NCI-H187 treated with DMSO at 0.1 percent for 48 hours (cell line): Measurements from ENCODE around the gene SLC51B.
"Not testable (repeated sequence)": the region's sequence is repeated elsewhere in the genome, so short reads cannot be mapped to it uniquely, and the experiment has no call there.

Experiments used
- DNase-seq: peaks from one replicate; lab custom pipeline; 2025; lab: John Stamatoyannopoulos, UW

Gene SLC51B

DNA sequence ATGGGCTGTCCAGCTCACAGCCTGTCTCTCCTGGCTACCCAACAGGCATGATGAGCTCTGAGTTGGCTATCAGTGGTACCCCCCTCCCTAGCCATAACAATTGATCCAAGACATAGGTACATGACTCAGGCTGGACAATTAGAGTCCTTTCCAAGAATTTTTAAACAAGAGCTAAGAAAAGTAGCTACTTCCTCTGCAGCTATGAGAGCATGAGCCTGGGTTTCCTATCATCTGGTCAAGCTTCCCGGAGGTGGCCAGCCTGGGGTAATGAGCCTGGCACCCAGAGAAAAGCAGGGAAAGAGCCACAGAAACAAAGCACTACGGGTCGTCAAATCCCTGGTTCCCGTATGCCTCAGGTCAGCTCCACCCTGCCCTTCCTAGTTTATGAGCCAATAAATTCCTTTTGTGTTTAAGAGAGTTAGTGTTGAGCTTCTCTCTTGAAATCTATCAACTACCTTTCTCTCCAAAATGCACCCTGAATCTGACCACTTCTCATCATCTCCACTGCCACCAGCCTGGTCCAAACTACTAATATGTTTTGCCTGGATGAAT is 2.3 kb upstream of the SLC51B start:
- no peak for DNase-seq

GRCh38 chr15:65044218-65044617 is 969 bp upstream of the SLC51B start:
- DNase-seq, result not testable (repeated sequence)

DNA sequence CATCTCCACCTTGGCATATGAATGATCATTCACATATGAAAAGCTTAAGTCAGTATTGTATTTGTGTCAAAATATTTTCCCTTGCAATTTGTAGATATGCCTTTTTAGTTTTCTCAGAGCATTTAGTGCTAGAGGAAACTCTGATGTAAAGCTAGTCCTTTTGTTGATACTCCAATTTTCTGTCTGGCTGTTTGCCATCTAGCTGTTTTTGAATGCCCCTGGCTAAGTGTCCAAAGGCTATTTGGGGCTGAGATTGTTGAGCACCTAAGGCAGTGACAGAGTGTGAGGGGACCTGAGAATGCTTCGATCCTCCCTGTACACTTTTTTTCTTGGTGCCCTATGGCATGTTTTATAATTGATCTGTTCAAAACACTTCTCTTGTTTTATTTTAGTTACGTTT is 3.1 kb downstream of the SLC51B start:
- DNase-seq, result no peak

- peak; percentile 44 for DNase-seq
Observed at GRCh38 chr15:65049418-65049840, 4.2 kb downstream of the SLC51B start.

- no peak for DNase-seq
Observed at GRCh38 chr15:65050270-65050669, 5.1 kb downstream of the SLC51B start.

DNA sequence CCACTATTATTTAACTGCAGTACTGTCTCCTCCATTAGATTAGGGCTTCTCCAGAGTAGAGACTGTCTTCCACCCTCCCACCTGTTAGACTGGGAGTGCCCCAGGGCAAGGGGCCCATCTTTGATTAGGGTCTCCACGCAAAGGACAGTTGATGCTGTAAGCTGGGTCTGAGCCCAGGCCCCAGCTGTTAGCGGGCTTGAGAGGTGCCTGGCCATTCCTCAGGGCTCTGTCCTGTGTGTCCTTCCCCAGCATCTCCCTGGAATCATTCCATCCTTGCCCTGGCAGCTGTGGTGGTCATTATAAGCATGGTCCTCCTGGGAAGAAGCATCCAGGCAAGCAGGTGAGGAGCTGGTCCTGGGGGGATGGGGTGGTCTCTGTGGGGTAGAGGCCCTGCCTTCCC is 6.1 kb downstream of the SLC51B start:
- no peak for DNase-seq

DNA sequence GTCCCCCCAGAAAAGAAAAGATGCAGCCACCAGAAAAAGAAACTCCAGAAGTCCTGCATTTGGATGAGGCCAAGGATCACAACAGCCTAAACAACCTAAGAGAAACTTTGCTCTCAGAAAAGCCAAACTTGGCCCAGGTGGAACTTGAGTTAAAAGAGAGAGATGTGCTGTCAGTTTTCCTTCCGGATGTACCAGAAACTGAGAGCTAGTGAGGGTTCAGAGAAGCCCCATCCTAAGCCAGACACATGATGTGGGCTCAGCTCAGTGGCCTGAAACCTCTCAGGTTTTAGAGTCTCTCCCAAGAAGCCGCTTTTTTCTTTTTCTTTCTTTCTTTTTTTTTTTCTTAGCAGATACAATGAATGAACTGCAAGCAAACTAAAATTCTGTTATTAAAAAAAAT is 7.8 kb downstream of the SLC51B start:
- no peak for DNase-seq

DNA sequence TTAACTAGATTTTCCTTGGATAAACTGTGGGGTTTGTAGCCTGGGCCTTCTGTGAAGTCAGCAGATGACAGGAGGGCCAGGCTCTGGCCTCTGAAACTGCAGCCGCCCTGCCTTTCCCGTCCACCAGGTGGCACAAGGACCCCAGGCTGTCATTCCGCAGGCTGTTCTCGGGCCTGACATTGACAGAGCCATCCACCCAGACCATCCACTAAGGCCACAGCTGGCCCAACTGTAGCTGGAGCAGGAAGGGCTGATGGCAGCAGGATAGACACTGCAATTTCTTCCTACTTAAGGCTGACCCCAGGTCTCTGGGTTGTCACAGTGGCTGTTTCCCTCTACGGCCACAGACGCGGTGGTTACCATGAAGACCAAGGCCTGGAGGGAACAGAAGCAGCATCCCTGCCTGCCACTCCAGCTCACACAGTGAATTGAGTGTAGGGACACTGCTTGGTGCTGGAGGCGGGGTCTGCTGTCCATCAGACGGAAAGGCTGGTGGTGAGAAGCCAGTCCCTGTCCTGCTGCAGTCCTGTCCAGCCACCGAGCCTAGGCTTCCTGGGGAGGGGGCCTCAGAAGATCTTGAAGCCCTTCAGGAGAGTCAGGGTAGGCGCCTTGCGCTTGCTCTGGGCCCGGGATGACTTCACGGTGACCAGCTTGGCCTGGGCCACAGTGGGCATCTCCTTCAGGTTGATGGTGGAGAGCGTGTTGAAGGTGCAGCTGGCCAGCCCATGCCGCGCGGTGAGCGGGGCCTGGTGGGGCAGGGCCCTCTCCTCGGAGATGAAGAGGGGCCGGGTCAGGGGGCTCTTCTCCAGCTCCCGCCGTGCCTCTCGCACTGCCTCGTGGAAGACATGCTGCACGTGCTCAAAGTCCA is 9.4 kb downstream of the SLC51B start:
- DNase-seq, result no peak

DNA sequence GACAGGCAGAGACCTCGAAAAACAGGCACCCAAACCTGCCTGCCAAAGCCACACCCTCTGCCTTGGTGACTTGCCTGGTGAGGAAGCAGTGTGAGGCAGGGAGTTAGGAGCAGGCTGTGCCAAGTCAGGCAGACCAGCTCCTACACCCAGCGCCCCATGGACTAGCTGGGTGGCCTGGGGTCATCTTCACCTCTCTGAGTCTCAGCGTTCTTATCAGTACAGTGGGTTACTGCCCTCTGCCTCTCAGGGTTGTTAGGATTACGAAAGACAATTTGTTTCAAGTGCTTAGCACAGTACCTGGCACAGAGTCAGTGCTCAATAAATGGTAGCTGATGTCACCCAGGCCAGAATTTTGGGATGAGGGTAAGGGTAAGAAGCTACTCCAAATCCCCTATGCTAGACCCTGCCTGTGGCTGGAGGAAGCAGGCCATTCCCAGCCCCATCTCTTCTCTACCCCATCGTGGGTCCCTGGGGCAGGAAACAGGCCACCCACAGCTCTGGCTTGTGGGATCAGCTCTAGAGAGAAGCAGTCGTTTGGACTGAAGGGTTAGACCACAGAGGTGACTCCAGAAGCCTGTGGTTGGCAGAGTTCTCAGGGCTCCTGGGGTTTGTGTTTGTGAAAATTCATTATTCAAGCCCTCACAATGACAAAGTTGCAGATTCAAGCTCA is 10.1 kb downstream of the SLC51B start:
- DNase-seq, result no peak

DNA sequence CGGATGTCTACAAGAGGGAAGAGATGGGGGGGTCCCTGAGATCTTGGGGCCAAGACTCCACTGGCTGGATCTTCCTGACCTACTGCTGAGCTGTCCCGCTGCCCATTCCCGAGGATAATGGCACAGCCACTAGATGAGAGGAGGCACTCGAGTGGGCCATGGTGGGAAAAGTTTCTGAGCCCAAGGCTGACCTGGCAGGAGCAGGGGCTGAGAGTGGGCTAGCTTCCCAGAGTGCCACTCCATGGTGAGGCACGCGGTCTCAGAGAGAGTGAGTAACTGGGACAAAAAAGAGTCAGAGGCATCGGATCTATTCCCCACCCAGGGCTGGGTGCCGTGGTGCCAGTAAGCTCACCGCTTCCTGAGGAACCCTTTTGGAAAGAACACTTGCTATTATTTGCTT is 10.9 kb downstream of the SLC51B start:
- DNase-seq, result no peak

GRCh38 chr15:65056868-65057548 is 11.8 kb downstream of the SLC51B start:
- no peak for DNase-seq

DNA sequence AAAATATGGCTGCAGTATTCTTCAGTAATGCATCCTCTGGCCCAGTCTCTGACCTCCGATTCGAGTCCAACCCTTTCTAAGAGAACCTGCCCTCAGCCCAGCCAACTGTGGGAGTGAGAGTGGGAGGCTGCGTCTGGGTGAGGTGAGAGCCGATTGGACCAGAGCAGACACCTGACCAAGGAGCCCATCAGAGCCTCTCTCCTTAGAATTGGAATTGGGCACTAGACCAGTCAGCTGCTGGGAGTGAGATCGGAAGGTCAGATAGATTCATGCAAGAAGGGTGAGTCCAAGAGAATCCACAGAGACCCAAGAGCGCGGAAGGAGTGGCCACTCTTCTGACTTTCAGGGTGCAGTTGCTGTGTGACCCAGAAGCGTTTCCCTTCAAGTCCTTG is 12.4 kb downstream of the SLC51B start:
- no peak for DNase-seq

- no peak for DNase-seq
Observed at GRCh38 chr15:65058394-65059368, 13.5 kb downstream of the SLC51B start.

GRCh38 chr15:65059369-65059750 is 14.2 kb downstream of the SLC51B start:
- no peak for DNase-seq

GRCh38 chr15:65059931-65060596 is 14.9 kb downstream of the SLC51B start:
- DNase-seq, result no peak

GRCh38 chr15:65060641-65061397 is 15.6 kb downstream of the SLC51B start:
- no peak for DNase-seq

DNA sequence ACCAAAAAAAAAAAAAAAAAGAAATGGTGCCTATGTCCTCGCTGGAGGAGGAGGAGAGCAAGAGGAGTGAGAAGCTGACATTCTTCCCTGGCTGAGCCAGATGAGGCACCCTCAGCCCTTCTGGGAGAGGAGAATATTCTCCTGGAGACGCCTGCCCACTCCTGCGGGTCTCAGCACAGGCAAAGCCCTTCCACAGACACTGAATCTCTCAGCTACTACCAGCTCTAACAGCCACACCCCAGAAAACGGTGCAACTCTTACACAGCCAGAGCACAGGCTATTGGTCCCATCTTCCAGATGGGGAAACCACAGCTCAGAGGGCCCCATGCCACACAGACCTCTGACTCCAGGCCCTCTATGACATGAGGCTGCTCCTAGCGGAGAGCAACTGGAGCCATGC is 16.9 kb downstream of the SLC51B start:
- DNase-seq, result no peak

DNA sequence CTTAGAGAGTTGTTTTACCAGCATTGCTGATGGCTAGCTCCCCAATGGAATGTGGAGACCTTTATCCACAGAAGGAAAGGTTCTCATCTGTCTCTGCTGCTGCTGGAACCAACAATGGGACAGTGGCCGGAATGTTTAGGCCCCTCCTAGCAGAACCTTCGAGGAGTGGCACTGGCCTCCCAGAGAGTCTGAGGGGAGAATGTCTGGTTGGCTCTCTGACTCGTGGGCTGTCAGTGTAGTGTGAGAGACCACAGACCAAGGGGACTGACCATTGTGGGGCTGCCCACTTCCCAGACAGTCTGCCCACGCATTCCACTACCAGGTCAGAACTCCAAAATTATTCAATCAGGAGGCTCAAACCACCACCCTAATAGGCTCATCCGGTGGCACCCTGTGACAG is 17.5 kb downstream of the SLC51B start:
- DNase-seq, result no peak

DNA sequence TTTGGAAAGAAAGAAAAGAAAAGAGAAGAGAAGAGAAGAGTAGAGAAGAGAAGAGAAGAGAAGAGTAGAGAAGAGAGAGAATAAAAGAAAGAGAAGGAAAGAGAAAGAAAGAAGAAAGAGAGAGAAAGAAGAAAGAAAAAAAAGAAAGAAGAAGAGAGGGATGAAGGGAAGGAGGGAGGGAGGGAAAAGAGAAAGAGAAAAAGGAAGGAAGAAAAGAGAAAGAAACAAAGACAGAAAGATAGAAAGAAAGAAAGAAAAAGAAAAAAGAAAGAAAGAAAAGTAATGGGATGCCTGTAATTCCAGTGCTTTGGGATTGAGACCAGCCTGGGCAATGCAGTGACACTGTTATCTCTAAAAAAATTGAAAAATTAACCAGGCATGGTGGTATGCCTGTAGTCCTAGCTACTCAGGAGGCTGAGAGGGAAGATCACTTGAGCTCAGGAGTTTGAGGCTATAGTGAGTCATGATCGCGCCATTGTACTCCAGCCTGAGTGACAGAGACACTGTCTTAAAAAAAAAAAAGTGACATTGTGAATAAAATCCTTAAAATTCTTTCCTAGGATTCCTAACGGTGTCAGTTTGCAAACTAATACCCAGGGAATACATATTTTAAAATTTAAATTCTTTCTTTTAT is 20.9 kb downstream of the SLC51B start:
- no peak for DNase-seq
